SH-SY5Y (cell line): ENCODE measurements around the gene FNDC3A.

Experiments used
- GATA2 ChIP-seq: IDR thresholded peaks from 2 replicates; pipeline ENCODE4 v1.6.1; 2011; ENCODE audit warnings: mild to moderate bottlenecking, low read depth, low read length
- GATA3 ChIP-seq: IDR thresholded peaks from 2 replicates; pipeline ENCODE4 v1.6.1; 2011; ENCODE audit warnings: low read depth, mild to moderate bottlenecking, low read length, moderate library complexity

DNA sequence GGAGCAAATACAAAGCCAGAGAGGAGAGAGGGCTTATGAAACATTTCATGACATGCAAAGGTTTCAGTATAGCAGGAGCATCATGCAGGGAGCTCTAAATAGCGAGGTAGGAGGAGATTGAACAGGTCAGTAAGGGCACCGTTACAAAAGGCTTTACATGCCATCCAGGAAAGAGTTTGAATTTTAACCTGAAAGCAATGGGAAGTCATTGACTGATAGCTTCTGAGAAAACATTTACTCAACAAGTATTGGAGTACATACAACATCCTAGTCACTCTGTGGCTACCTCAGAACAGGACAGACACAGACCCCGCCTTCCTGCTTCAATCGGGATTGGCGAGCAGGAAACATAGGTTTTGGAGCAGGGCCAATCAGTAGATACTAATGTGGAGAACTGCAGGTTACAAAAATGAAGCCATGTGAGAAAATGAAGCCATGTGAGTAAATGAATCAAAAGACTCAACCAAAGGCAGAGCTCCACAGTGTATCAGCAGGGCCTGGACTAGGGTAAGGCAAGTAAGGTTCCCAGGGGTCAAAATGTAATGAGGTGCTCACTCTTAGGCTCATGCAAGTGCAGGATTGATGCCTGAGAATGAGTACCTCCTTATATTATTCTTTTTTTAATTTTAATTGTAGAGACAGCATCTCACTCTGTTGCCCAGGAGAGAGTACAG, 46.8 kb upstream of the FNDC3A start:
- no peak for TF ChIP-seq GATA2
- no peak for TF ChIP-seq GATA3
